Measurements from ENCODE around the gene PBOV1.

DNA sequence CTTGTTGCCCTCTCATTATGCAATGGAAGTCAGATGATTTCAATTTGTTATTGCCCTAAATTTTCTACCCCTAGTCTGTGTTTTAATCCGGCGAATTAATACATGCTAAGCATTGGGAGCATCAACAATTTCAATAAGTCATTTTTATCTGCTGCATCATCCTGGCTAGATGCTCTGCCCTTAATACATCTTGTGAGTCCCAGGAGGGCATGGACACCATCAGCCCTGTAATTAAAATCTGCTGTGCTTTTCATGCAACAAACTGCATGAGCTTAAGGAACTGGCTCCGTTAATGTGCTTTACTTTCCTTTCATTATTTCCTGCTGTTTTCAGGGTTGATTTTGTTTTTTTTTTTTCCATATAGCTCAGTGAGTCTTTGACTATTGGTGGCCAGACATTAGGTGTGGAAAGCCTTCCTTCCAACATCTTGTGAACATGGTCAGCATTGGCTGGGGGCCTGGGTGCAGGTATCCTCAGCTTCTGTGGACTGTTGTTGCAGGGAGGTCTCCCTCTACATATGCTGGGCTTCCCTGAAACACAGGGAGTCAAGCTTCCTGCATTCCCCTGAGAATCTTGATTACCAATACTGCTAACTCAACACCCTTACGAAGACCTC lies 8.5 kb upstream of the PBOV1 start:
- TF ChIP-seq FOSL2 (IDR thresholded peaks at IDR 0.05) (no peak), FOSL2 (CRISPR knock-in tag; IDR thresholded peaks at IDR 0.05) (no peak), CTCF (IDR thresholded peaks at IDR 0.05) (no peak), CEBPB (IDR thresholded peaks at IDR 0.05) (no peak), CHD2 (IDR thresholded peaks at IDR 0.05; ENCODE audit: low read length, partially characterized antibody) (no peak), ESRRA (IDR thresholded peaks at IDR 0.05; ENCODE audit: borderline replicate concordance, low read length) (no peak), POLR2A (IDR thresholded peaks at IDR 0.05; ENCODE audit: low read length) (no peak), HDAC2 (IDR thresholded peaks at IDR 0.05) (no peak), RAD21 (conservative IDR thresholded peaks at IDR 0.05 in 1 of 2, IDR thresholded peaks at IDR 0.05 in 1 of 2) (no peak), MAX (IDR thresholded peaks at IDR 0.05) (no peak), MYC (IDR thresholded peaks at IDR 0.05; ENCODE audit: borderline replicate concordance, low read length) (no peak)

Data from A549 (cell line).